Activated T-helper 2 cell treated with anti-CD3 and anti-CD28 coated beads, Interferon-gamma antibody, Interleukin-2, Interleukin-4, amounts not matched to agents 10 μg/mL and 5 μg/mL and 100 μg/mL, durations not matched to agents 14 hours and 24 hours and 36 hours (primary cell): ENCODE results near the gene MYO18A. TPM values are rescaled to one million over a fixed set of nuclear protein-coding genes. Genes with fewer than 3 reads are reported as not detected.

Experiments
- DNase-seq: peaks from one replicate; pipeline ENCODE4 v3.0.0; 2021; ENCODE audit warnings: low spot score
- H3K27ac Mint-ChIP-seq: one replicate; pipeline ENCODE4 v1.8.0; 2021; ENCODE audit warnings: mixed read lengths
- H3K27me3 Mint-ChIP-seq: one replicate; pipeline ENCODE4 v1.8.0; 2021; ENCODE audit warnings: low read depth, mixed read lengths
- H3K36me3 Mint-ChIP-seq: one replicate; pipeline ENCODE4 v1.8.0; 2021; ENCODE audit warnings: low read depth, mixed read lengths
- H3K4me1 Mint-ChIP-seq: one replicate; pipeline ENCODE4 v1.8.0; 2021; ENCODE audit warnings: low read depth, mixed read lengths
- H3K4me3 Mint-ChIP-seq: one replicate; pipeline ENCODE4 v1.8.0; 2021; ENCODE audit warnings: low read depth, mild to moderate bottlenecking, moderate library complexity, mixed read lengths
- H3K9me3 Mint-ChIP-seq: one replicate; pipeline ENCODE4 v1.8.0; 2021; ENCODE audit warnings: mixed read lengths
- intact Hi-C: fragments of 100-400 bp; cut with micrococcal nuclease; formaldehyde crosslinking; loops from one replicate; pipeline ENCODE4 v1.15.1; 2023
- total RNA-seq: library from RNA; stranded (reverse); gene quantifications from 2 replicates; pipeline ENCODE4 v1.2.3, GENCODE V29; 2022

The MYO18A gene
- total RNA-seq, 1 donor from 2014 or later = 49.5 TPM

DNA sequence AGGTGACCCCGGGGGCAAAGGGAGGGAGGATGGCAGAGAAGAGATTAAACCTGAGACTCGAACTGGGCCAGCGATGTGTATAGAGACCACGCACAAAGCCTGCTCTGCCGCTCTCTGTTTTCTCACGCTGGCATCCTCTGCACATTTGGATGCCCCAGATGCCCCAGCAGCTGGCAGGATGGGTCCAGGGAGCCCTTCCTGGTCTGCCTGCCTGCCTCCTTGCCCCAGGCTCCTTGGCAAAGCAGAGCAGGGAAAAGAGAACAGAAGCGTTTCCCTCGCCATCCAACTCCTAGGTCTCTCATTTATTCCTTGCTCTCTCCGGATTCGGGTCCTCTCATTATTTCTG, 142.5 kb downstream of the MYO18A start:
- Mint-ChIP-seq H3K4me3 (no peak overlapping the region), H3K4me1 (peaks cover 3% of the 10 kb centered on the region), H3K9me3 (peaks cover 10% of the 10 kb centered on the region), H3K36me3 (no peaks in the 10 kb centered on the region), H3K27me3 (peaks cover 19% of the 10 kb centered on the region), H3K27ac (no peak overlapping the region)
- intact Hi-C loops = no loop called here
- no peak for DNase-seq

DNA sequence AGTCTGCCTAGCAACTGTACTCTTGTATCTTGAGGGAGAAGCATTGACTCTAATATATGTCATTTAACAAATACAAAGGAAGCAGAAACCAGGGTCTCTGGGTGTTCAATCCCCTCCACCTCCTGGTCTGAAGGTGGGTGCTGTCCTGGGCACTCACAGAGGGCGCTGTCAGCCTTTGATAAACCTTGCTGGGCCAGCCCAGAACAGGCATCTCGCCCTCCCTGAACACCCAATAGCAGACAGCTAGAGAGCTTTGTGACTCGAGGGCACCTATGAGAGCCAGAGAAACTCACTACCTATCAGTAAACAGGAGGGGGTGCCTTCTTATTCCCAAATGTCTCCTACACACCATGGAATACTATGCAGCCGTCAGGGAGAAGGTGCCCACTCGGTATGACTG, 143.6 kb downstream of the MYO18A start:
- no peaks in the 10 kb centered on the region for H3K4me1 Mint-ChIP-seq
- intact Hi-C loops = no loop called here
- peaks cover 10% of the 10 kb centered on the region for H3K9me3 Mint-ChIP-seq
- no peak overlapping the region for H3K27ac Mint-ChIP-seq
- DNase-seq = no peak
- H3K4me3 Mint-ChIP-seq = no peak overlapping the region
- peaks cover 28% of the 10 kb centered on the region for H3K27me3 Mint-ChIP-seq
- H3K36me3 Mint-ChIP-seq = no peaks in the 10 kb centered on the region

DNA sequence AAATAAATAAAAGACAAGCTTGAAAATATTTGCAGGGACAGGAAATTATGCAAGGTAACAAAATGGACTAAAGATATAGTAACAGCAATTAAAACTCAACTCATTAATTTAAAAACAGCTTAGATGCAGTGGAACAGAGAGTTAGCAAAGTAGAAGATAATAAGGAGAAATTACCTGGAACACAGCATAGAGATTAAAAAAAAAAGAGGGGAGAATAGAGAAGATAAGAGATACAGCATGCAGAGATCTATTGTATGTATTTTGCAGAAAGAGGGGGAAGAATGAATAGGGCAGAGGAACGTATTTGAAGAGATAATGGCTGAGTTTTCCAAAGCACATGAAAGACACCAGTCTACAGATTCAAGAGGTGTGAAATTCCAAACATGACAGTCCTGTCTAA, 145.7 kb downstream of the MYO18A start:
- DNase-seq = no peak
- intact Hi-C loops = no loop called here
- H3K9me3 Mint-ChIP-seq = peaks cover 10% of the 10 kb centered on the region
- H3K4me1 Mint-ChIP-seq = no peaks in the 10 kb centered on the region
- H3K36me3 Mint-ChIP-seq = no peaks in the 10 kb centered on the region
- H3K27me3 Mint-ChIP-seq = peaks cover 36% of the 10 kb centered on the region
- no peak overlapping the region for H3K27ac Mint-ChIP-seq
- no peak overlapping the region for H3K4me3 Mint-ChIP-seq

GRCh38 chr17:29032857-29033197, 147.4 kb downstream of the MYO18A start:
- Mint-ChIP-seq H3K4me1 (no peaks in the 10 kb centered on the region), H3K27me3 (peaks cover 40% of the 10 kb centered on the region), H3K4me3 (no peak overlapping the region), H3K36me3 (no peaks in the 10 kb centered on the region), H3K9me3 (peaks cover 10% of the 10 kb centered on the region), H3K27ac (no peak overlapping the region)
- intact Hi-C loops = no loop called here
- no peak for DNase-seq

DNA sequence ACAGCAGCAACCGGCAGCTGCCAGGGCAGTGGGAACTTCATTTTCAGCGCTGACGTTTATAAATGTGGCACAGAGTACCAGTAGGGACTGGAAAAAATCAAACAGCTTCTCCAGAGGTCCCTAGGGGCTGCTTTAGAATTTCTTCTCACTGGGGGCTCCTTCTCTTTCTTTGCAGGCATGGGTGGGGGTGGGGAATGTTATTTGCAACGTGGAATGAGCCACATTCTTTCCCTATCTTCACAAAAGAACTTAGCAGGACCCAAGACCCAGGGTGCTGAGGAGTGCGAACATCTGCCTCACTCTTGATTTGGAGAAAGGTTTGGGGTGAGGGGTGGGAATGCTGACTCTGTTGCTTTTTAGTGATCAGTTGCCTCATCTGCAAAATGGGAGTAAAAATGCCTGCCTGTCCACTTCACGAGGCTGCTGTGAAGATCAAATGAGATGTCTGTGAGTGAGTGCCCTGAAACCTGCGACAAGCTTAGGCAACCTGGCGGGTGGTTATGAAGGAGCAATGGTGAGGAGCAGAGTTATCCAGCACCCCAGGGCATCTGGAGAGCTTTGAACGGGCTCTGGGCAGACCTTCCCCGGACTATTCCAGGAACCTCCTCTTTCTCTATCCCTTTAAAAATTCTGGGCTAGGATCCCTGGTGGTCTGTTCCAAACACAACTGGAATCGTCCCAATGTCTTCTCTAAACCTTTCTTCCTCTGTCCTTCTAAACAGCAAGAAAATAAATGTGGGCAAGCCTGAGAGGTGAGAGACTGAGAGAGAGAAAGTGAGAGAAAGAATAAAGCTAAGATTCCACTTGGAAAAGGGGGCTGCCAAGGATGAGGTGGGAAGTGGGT, 148.0 kb downstream of the MYO18A start:
- intact Hi-C loops = no loop called here
- Mint-ChIP-seq H3K9me3 (peaks cover 10% of the 10 kb centered on the region), H3K36me3 (no peaks in the 10 kb centered on the region), H3K4me1 (no peaks in the 10 kb centered on the region), H3K27ac (no peak overlapping the region), H3K4me3 (no peak overlapping the region), H3K27me3 (peaks cover 42% of the 10 kb centered on the region)
- DNase-seq = no peak

GRCh38 chr17:29031488-29031887, 148.7 kb downstream of the MYO18A start:
- DNase-seq = no peak
- no peaks in the 10 kb centered on the region for H3K36me3 Mint-ChIP-seq
- intact Hi-C loops = no loop called here
- no peak overlapping the region for H3K4me3 Mint-ChIP-seq
- peaks cover 42% of the 10 kb centered on the region for H3K27me3 Mint-ChIP-seq
- no peaks in the 10 kb centered on the region for H3K4me1 Mint-ChIP-seq
- H3K9me3 Mint-ChIP-seq = peaks cover 10% of the 10 kb centered on the region
- H3K27ac Mint-ChIP-seq = no peak overlapping the region

- DNase-seq = no peak
- Mint-ChIP-seq H3K27ac (no peak overlapping the region), H3K36me3 (no peaks in the 10 kb centered on the region), H3K4me1 (peaks cover 2% of the 10 kb centered on the region), H3K4me3 (no peak overlapping the region), H3K27me3 (peaks cover 43% of the 10 kb centered on the region), H3K9me3 (no peaks in the 10 kb centered on the region)
- intact Hi-C loops = no loop called here
Observed at GRCh38 chr17:29024316-29024952, 155.8 kb downstream of the MYO18A start.

DNA sequence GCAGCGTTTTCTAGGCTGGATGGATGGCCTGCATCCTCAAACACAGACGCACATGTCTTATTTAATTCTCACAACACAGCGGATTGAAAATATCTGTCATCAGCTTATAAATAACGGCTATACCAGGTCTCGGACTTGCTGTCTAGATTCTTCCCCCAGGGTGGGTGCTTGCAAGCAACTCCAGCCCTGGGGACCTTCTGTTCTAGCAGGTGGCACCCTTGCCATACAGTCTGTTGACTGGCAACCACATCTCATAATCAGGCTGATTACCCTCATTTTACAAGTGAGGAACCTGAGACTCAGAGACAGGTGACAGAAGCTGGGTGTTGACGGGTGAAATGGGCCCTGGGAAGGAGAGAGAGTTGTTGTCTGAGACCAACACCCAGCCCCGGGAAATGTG, 158.1 kb downstream of the MYO18A start:
- Mint-ChIP-seq H3K27me3 (peaks cover 56% of the 10 kb centered on the region), H3K27ac (no peak overlapping the region)

GRCh38 chr17:29021226-29021625, 159.0 kb downstream of the MYO18A start:
- H3K27ac Mint-ChIP-seq = no peak overlapping the region
- DNase-seq = no peak
- no peaks in the 10 kb centered on the region for H3K9me3 Mint-ChIP-seq
- no peaks in the 10 kb centered on the region for H3K36me3 Mint-ChIP-seq
- H3K4me1 Mint-ChIP-seq = peaks cover 4% of the 10 kb centered on the region
- peaks cover 57% of the 10 kb centered on the region for H3K27me3 Mint-ChIP-seq
- intact Hi-C loops = no loop called here
- no peak overlapping the region for H3K4me3 Mint-ChIP-seq

More for the DNA sequence above, 158.1 kb downstream of the MYO18A start:
- intact Hi-C loops = no loop called here
- no peak overlapping the region for H3K4me3 Mint-ChIP-seq
- no peaks in the 10 kb centered on the region for H3K36me3 Mint-ChIP-seq
- no peak for DNase-seq
- H3K9me3 Mint-ChIP-seq = no peaks in the 10 kb centered on the region
- H3K4me1 Mint-ChIP-seq = peaks cover 4% of the 10 kb centered on the region

Other genes with a start within 250 kb of the MYO18A start
- gene PHF12, start 228.9 kb downstream of the MYO18A start, total RNA-seq = 59.5 and 62.1 TPM in 2 replicates
- not detected in 2 replicates for gene SEZ6, start 174.4 kb downstream of the MYO18A start, total RNA-seq
- 2.0 and 2.8 TPM in 2 replicates for gene PIPOX, start 137.3 kb downstream of the MYO18A start, total RNA-seq
- not detected in 2 replicates for gene CRYBA1, start 66.5 kb upstream of the MYO18A start, total RNA-seq
- gene NUFIP2, start 113.8 kb upstream of the MYO18A start, total RNA-seq = 83.3 and 85.7 TPM in 2 replicates
- gene TAOK1, start 210.0 kb upstream of the MYO18A start, total RNA-seq = 41.9 and 47.9 TPM in 2 replicates